ENCODE results near the gene COTL1.

DNA sequence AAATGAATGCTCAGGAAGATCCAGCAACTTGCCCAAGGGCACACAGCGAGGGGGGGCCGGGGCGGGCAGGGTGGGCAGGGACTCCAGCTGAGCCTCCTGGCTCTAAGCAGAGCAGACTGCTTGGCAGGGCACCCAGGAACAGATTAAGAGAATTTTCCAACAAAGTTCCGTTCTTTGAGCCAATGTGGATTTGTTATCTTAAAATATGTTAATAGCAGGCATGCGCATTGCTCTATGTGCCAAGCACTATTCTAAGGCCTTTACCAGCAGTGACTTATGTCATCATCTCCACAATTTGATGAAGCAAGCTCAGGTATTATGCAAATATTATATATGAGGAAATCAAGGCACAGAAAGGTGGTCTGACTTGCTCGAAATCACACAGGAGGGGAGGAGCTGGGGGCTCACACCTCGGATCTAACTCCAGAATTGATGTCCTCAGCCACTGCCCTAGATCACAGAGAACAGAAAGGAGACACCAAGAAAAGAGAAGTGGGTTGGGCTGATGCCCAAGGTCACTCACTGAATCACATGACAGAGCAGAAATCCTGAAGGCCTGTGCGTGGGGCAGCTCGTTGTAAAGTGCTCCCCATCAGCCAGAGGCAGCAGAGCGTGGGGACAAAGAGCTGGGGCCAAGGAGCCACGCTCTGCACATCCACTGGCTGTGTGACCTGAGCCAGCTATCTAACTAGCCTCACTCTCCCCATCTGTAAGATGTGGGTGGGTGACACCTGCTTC lies 90.2 kb downstream of the COTL1 start:
- TF ChIP-seq TAF1 (IDR thresholded peaks at IDR 0.05; ENCODE audit: borderline replicate concordance, insufficient read depth, low read length), result no peak
- TF ChIP-seq POLR2AphosphoS5 (IDR thresholded peaks at IDR 0.05; ENCODE audit: low read depth, low read length), result no peak
- no peak for TF ChIP-seq FOXP2 (optimal IDR thresholded peaks at IDR 0.05; ENCODE audit: borderline replicate concordance, extremely low read depth, extremely low read length, insufficient read depth)
- no peak for TF ChIP-seq SIN3A (IDR thresholded peaks at IDR 0.05; ENCODE audit: borderline replicate concordance, insufficient read depth, low read length)
- no peak for TF ChIP-seq REST (IDR thresholded peaks at IDR 0.05; ENCODE audit: insufficient read depth in 1 of 2, low read depth in 2 of 2, low read length in 2 of 2)
